Measurements from ENCODE around the gene TSACC.
"Not testable (repeated sequence)": the region's sequence is repeated elsewhere in the genome, so short reads cannot be mapped to it uniquely, and the experiment has no call there.

TSACC gene

GRCh38 chr1:156320560-156320959 is 17.8 kb upstream of the TSACC start:
- TF ChIP-seq CTCF (IDR thresholded peaks at IDR 0.05; ENCODE audit: low read depth, low read length): no peak
- no peak overlapping the region for H3K4me3 ChIP-seq (ENCODE audit: low read depth, low read length)
- DNase-seq (ENCODE audit: low read depth, low spot score): no peak
- in situ Hi-C loops (cut with HindIII; ENCODE audit: low sequenced_read_pairs): no loop called here

- H3K4me3 ChIP-seq (ENCODE audit: low read depth, low read length); in situ Hi-C loops (cut with HindIII; ENCODE audit: low sequenced_read_pairs); DNase-seq (ENCODE audit: low read depth, low spot score): not testable (repeated sequence)
Observed at GRCh38 chr1:156323179-156323578, 15.1 kb upstream of the TSACC start.

GRCh38 chr1:156336242-156336641 is 2.1 kb upstream of the TSACC start:
- no peak for TF ChIP-seq CTCF (IDR thresholded peaks at IDR 0.05; ENCODE audit: low read depth, low read length)
- peak overlapping the region; percentile 77 for H3K4me3 ChIP-seq (ENCODE audit: low read depth, low read length)

GRCh38 chr1:156337052-156337887 is 1.1 kb upstream of the TSACC start:
- in situ Hi-C loops (cut with HindIII; ENCODE audit: low sequenced_read_pairs): no loop called here
- DNase-seq (ENCODE audit: low read depth, low spot score): no peak
- H3K4me3 ChIP-seq (ENCODE audit: low read depth, low read length): peak overlapping the region; percentile 77
- TF ChIP-seq CTCF (IDR thresholded peaks at IDR 0.05; ENCODE audit: low read depth, low read length): no peak

More at GRCh38 chr1:156336242-156336641, 2.1 kb upstream of the TSACC start:
- no peak for DNase-seq (ENCODE audit: low read depth, low spot score)
- in situ Hi-C loops (cut with HindIII; ENCODE audit: low sequenced_read_pairs): no loop called here

- in situ Hi-C loops (cut with HindIII; ENCODE audit: low sequenced_read_pairs): no loop called here
- H3K4me3 ChIP-seq (ENCODE audit: low read depth, low read length): peak overlapping the region; percentile 77
- no peak for TF ChIP-seq CTCF (IDR thresholded peaks at IDR 0.05; ENCODE audit: low read depth, low read length)
- no peak for DNase-seq (ENCODE audit: low read depth, low spot score)
Observed at GRCh38 chr1:156337888-156338179, 492 bp upstream of the TSACC start.

GRCh38 chr1:156342166-156342955 is 4.0 kb downstream of the TSACC start:
- in situ Hi-C loops (cut with HindIII; ENCODE audit: low sequenced_read_pairs): no loop called here
- no peak for DNase-seq (ENCODE audit: low read depth, low spot score)
- TF ChIP-seq CTCF (IDR thresholded peaks at IDR 0.05; ENCODE audit: low read depth, low read length): no peak
- no peak overlapping the region for H3K4me3 ChIP-seq (ENCODE audit: low read depth, low read length)

- H3K4me3 ChIP-seq (ENCODE audit: low read depth, low read length): no peak overlapping the region
- in situ Hi-C loops (cut with HindIII; ENCODE audit: low sequenced_read_pairs): no loop called here
- no peak for DNase-seq (ENCODE audit: low read depth, low spot score)
- no peak for TF ChIP-seq CTCF (IDR thresholded peaks at IDR 0.05; ENCODE audit: low read depth, low read length)
Observed at GRCh38 chr1:156344409-156344808, 6.1 kb downstream of the TSACC start.

GRCh38 chr1:156346035-156346434 is 7.7 kb downstream of the TSACC start:
- in situ Hi-C loops (cut with HindIII; ENCODE audit: low sequenced_read_pairs); H3K4me3 ChIP-seq (ENCODE audit: low read depth, low read length); DNase-seq (ENCODE audit: low read depth, low spot score): not testable (repeated sequence)
